Effector memory CD4-positive, alpha-beta T cell (primary cell): Measurements from ENCODE around the gene SEMA5A.

Experiments used
- DNase-seq, 3 donors: peaks; one replicate each; pipeline ENCODE4 v3.0.0-alpha.2; 2020
- H3K27ac ChIP-seq: 2 replicates; pipeline ENCODE4 v1.7.0; 2013; ENCODE audit warnings: mild to moderate bottlenecking, low read length, moderate library complexity; ENCODE audit not compliant: insufficient read depth, poor library complexity, severe bottlenecking
- H3K27me3 ChIP-seq: replicated peaks from 2 replicates; pipeline ENCODE4 v1.7.0; 2013; ENCODE audit warnings: mild to moderate bottlenecking, low read length; ENCODE audit not compliant: insufficient read depth, control insufficient read depth, poor library complexity, severe bottlenecking
- H3K36me3 ChIP-seq: 2 replicates; pipeline ENCODE4 v1.7.0; 2013; ENCODE audit warnings: mild to moderate bottlenecking, low read length, moderate library complexity; ENCODE audit not compliant: control insufficient read depth, insufficient read depth
- H3K4me1 ChIP-seq: 2 replicates; pipeline ENCODE4 v1.7.0; 2013; ENCODE audit warnings: low read length, mild to moderate bottlenecking; ENCODE audit not compliant: control insufficient read depth, insufficient read depth, poor library complexity, severe bottlenecking
- H3K4me3 ChIP-seq: 2 replicates; pipeline ENCODE4 v1.7.0; 2013; ENCODE audit warnings: low read length, low read depth, mild to moderate bottlenecking; ENCODE audit not compliant: insufficient read depth, poor library complexity, severe bottlenecking
- H3K9me3 ChIP-seq: 2 replicates; pipeline ENCODE4 v1.7.0; 2013; ENCODE audit warnings: mild to moderate bottlenecking, low read length, moderate library complexity; ENCODE audit not compliant: control insufficient read depth

The SEMA5A gene

GRCh38 chr5:9139344-9139743, 406.5 kb downstream of the SEMA5A start:
- H3K36me3 ChIP-seq, result no peaks in the 10 kb centered on the region
- H3K4me1 ChIP-seq, result no peaks in the 10 kb centered on the region
- no peaks in the 10 kb centered on the region for H3K9me3 ChIP-seq
- H3K27ac ChIP-seq, result no peak overlapping the region
- H3K4me3 ChIP-seq, result no peak overlapping the region
- no peaks in the 10 kb centered on the region for H3K27me3 ChIP-seq
- DNase-seq, result no peak

- no peak for DNase-seq
- Histone ChIP-seq H3K36me3 (no peaks in the 10 kb centered on the region), H3K4me1 (no peaks in the 10 kb centered on the region), H3K9me3 (no peaks in the 10 kb centered on the region), H3K27ac (no peak overlapping the region), H3K27me3 (no peaks in the 10 kb centered on the region), H3K4me3 (no peak overlapping the region)
These were observed 417.7 kb downstream of the SEMA5A start for GRCh38 chr5:9128136-9128535.

GRCh38 chr5:9126490-9126889, 419.4 kb downstream of the SEMA5A start:
- Histone ChIP-seq H3K36me3 (no peaks in the 10 kb centered on the region), H3K9me3 (no peaks in the 10 kb centered on the region), H3K4me1 (no peaks in the 10 kb centered on the region), H3K27ac (no peak overlapping the region), H3K27me3 (no peaks in the 10 kb centered on the region), H3K4me3 (no peak overlapping the region)
- no peak for DNase-seq

GRCh38 chr5:9125852-9126251, 420.0 kb downstream of the SEMA5A start:
- Histone ChIP-seq H3K9me3 (no peaks in the 10 kb centered on the region), H3K27ac (no peak overlapping the region), H3K36me3 (no peaks in the 10 kb centered on the region), H3K27me3 (no peaks in the 10 kb centered on the region), H3K4me3 (no peak overlapping the region), H3K4me1 (no peaks in the 10 kb centered on the region)
- no peak for DNase-seq

DNA sequence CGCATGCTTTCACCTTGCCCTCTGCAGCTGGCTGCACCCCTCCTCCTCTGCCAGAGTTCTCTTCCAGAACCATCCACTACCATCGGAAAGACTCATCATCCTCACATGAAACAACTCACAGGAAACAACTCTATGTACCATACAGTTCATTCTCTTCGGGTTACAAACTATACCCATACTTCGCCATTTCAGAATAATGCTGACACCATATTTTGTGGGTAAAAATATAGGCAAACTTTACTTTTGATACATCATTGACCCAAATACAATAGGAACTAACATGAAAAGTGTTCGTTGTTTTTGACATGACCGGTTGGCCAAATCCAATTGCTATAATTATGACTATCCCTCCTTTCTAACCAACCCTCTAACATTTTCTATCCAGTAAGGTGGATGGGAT, 421.0 kb downstream of the SEMA5A start:
- no peaks in the 10 kb centered on the region for H3K9me3 ChIP-seq
- no peaks in the 10 kb centered on the region for H3K27me3 ChIP-seq
- no peaks in the 10 kb centered on the region for H3K36me3 ChIP-seq
- H3K27ac ChIP-seq, result no peak overlapping the region
- H3K4me1 ChIP-seq, result no peaks in the 10 kb centered on the region
- H3K4me3 ChIP-seq, result no peak overlapping the region
- no peak for DNase-seq

DNA sequence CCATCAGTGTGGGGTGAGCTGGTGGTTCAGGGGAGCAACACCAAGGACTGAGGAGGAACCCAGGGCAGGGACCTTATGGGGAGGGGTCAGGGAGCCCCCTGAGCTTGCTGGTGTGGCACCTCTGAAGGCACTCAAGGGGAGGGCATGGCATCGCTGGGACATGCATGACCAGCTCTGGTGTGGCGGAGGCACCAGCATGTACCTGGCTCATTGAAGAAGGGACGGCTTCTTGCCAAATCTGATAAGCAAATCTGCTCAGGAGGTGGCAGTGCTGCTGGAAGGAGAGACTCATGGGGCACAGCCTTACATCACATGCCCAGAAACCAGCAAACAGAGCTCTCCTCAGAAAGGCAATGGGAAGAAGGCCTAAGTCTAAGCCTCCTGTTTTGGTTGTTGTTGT, 421.8 kb downstream of the SEMA5A start:
- Histone ChIP-seq H3K27ac (no peak overlapping the region), H3K36me3 (no peaks in the 10 kb centered on the region), H3K4me3 (no peak overlapping the region), H3K4me1 (no peaks in the 10 kb centered on the region), H3K9me3 (no peaks in the 10 kb centered on the region), H3K27me3 (no peaks in the 10 kb centered on the region)
- no peak for DNase-seq

GRCh38 chr5:9122528-9122927, 423.3 kb downstream of the SEMA5A start:
- Histone ChIP-seq H3K27me3 (no peaks in the 10 kb centered on the region), H3K36me3 (no peaks in the 10 kb centered on the region), H3K4me1 (no peaks in the 10 kb centered on the region), H3K27ac (no peak overlapping the region), H3K4me3 (no peak overlapping the region), H3K9me3 (no peaks in the 10 kb centered on the region)
- no peak for DNase-seq

DNA sequence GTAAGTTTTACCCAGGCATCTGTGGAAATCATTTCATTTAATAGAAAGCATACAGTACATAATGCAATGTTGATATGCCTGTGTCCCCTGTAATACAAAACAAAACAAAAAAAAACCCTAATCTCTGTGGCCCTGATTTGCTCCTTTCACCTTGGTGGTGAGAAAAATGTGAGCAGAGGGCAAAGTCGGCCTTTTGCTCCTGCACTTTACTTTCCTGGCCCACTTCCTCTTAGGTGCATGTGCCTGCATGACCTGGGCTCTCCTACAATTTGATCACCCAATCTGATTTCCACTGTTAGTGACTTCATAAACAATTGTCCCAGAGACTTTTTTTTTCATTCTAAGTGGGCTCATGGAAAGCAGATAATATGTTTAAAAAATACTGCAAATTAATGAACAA, 424.3 kb downstream of the SEMA5A start:
- H3K27me3 ChIP-seq, result no peaks in the 10 kb centered on the region
- H3K27ac ChIP-seq, result no peak overlapping the region
- H3K4me1 ChIP-seq, result no peaks in the 10 kb centered on the region
- DNase-seq, result no peak
- H3K36me3 ChIP-seq, result no peaks in the 10 kb centered on the region
- H3K9me3 ChIP-seq, result no peaks in the 10 kb centered on the region
- no peak overlapping the region for H3K4me3 ChIP-seq

- Histone ChIP-seq H3K27me3 (no peaks in the 10 kb centered on the region), H3K4me3 (no peak overlapping the region), H3K27ac (no peak overlapping the region), H3K36me3 (no peaks in the 10 kb centered on the region), H3K4me1 (no peaks in the 10 kb centered on the region), H3K9me3 (no peaks in the 10 kb centered on the region)
- DNase-seq, result no peak
These were observed 427.0 kb downstream of the SEMA5A start for GRCh38 chr5:9118852-9119251.

- no peaks in the 10 kb centered on the region for H3K4me1 ChIP-seq
- no peak overlapping the region for H3K4me3 ChIP-seq
- H3K27ac ChIP-seq, result no peak overlapping the region
- no peaks in the 10 kb centered on the region for H3K27me3 ChIP-seq
- H3K9me3 ChIP-seq, result no peaks in the 10 kb centered on the region
- no peak for DNase-seq
- H3K36me3 ChIP-seq, result no peaks in the 10 kb centered on the region
These were observed 430.8 kb downstream of the SEMA5A start for GRCh38 chr5:9115093-9115492.
